ENCODE data around the gene CAV3. TPM values are rescaled to one million over a fixed set of nuclear protein-coding genes. Genes with fewer than 3 reads are reported as not detected.

CAV3 gene
- total and polyA plus RNA-seq, 9 of the 15 experiments (the other 6 are each of a cell fraction or from before 2014, with no cell fraction given): not detected

GRCh38 chr3:8709801-8710507 is 23.6 kb upstream of the CAV3 start:
- H3K4me3 ChIP-seq: no peak overlapping the region
- no peak overlapping the region for H3K9ac ChIP-seq (ENCODE audit: insufficient read depth in 1 of 2, low read depth in 2 of 2, low read length in 2 of 2)
- no peaks in the 10 kb centered on the region for H3K36me3 ChIP-seq (ENCODE audit: control insufficient read depth, insufficient read depth, low read length)
- no peak for TF ChIP-seq BRF1 (IDR thresholded peaks at IDR 0.05; ENCODE audit: borderline replicate concordance, extremely low read depth, insufficient read length)
- no peak for TF ChIP-seq NFYB (IDR thresholded peaks at IDR 0.05; ENCODE audit: extremely low read depth, insufficient read length)
- TF ChIP-seq DACH1 (IDR thresholded peaks at IDR 0.05; ENCODE audit: partially characterized antibody): no peak
- no peak for TF ChIP-seq ZBTB5 (IDR thresholded peaks at IDR 0.05)
- no peak for TF ChIP-seq ZNF561 (CRISPR knock-in tag; conservative IDR thresholded peaks at IDR 0.05)
- no peak for TF ChIP-seq TOE1 (IDR thresholded peaks at IDR 0.05; ENCODE audit: borderline replicate concordance)
- no peak for TF ChIP-seq TOE1 (CRISPR knock-in tag; IDR thresholded peaks at IDR 0.05; ENCODE audit: borderline replicate concordance, low read depth)
- ATAC-seq (no peak), FAIRE-seq (no peak), DNase-seq (ENCODE audit: extremely low read depth in 1 of 4, low spot score in 3 of 4) (peak in 2 of 4 experiments; percentile 3 to 8)
- in situ Hi-C loops (cut with MboI) (no loop called here), intact Hi-C loops (cut with micrococcal nuclease) (no loop called here)
- H4K20me1 ChIP-seq (replicated peaks; ENCODE audit: control insufficient read depth, insufficient read depth, low read length): no peaks in the 10 kb centered on the region
- H3K9me1 ChIP-seq (ENCODE audit: control insufficient read depth, insufficient read depth, low read length): no peaks in the 10 kb centered on the region
- H3K9me3 ChIP-seq (replicated peaks; ENCODE audit: control insufficient read depth, insufficient read depth, low read depth, low read length): no peaks in the 10 kb centered on the region
- no TSS peak for BruUV-seq (replicated peaks)
- H3K4me2 ChIP-seq (ENCODE audit: insufficient read depth, low read length): no peak overlapping the region
- ChIA-PET POLR2A (no interaction called here), CTCF (ENCODE audit: low intra/inter-chr PET ratio) (no interaction called here)
- H3K27ac ChIP-seq (ENCODE audit: extremely low read depth, low read depth, low read length): no peak overlapping the region
- WGBS (ENCODE audit: insufficient coverage, low coverage, missing lambda C conversion rate): 0% methylated on average over 8 of the region's 8 CpGs
- H2AFZ ChIP-seq (ENCODE audit: low read depth, low read length): no peak overlapping the region
- no peaks in the 10 kb centered on the region for H3K79me2 ChIP-seq (ENCODE audit: control insufficient read depth, insufficient read depth, low read length)
- peaks cover 6 to 57% of the 10 kb centered on the region in 2 experiments; a peak in 4 of 5 replicates for H3K27me3 ChIP-seq (ENCODE audit: control insufficient read depth in 2 of 2, insufficient read depth in 2 of 2, low read length in 2 of 2)
- H3K4me1 ChIP-seq (replicated peaks in 1 of 2; ENCODE audit: control insufficient read depth in 2 of 2, insufficient read depth in 2 of 2, low read length in 2 of 2): no peaks in the 10 kb centered on the region
